K562 treated with DMSO at 1 percent for 4 hours (cell line): ENCODE measurements around the gene ZNF784. TPM values are rescaled to one million over a fixed set of nuclear protein-coding genes. Genes with fewer than 3 reads are reported as not detected.

ENCODE experiments used
- total RNA-seq: library from RNA; unstranded; fragments of 300-600 nt; gene quantifications from 2 replicates; pipeline ENCODE4 v1.2.3, GENCODE V29; 2022; ENCODE audit not compliant: insufficient read depth

Gene ZNF784, protein sequence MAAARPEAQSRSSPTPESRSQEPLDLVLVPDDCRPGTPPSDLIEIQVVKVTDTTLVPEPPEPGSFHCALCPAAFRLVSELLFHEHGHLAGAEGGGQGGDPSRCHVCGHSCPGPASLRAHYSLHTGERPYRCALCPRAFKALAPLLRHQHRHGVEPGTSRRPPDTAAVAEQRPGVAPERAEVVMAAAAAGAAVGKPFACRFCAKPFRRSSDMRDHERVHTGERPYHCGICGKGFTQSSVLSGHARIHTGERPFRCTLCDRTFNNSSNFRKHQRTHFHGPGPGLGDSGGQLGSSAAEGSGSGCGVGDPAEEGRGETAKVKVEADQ
- total RNA-seq, result 5.5 and 6.5 TPM in 2 replicates

DNA sequence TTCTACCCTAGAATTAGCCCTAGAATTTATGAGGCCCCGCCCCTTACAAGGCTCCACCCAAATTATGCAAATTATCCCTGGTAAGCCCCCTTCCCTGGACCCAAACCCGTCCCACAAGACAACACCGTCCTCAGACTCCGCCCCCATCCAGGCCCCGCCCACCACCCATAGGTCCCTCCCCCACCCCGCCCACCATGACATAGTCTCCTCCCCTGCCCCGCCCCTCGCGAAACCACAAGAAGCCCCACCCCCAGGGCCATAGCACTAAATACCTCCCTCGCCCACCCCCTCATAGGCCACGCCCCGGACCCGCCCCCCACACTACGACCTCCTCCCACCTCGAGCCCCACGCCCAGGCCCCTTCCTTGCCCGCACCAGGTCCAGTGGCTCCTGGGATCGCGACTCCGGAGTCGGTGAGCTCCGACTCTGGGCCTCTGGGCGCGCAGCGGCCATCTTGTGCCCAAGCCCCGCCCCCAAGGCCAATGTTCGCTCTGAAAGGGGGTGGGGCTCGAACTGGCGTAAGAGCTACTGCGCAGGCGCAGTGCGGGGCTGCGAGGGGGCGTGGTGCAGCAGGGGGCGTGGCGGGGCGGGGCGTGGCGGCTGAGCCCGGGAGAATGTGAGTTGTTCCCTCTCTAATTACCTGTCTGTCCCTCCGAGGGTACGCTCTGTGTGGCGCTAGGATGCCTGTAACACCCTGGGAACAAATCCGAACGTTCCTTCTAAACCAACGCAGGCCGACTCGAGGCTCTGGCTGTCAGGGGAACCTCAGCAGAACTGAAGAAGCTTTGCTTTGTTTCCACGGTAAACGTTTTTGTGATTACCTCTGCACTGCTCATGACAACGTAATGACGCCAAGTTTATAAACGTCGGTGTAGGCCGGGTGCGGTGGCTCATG is at the start of gene ZNF784:
Gene ZNF784, minus strand, starts transcription at position 458 of the 895 bp plus-strand sequence. Its CDS starts 5 bp downstream, at position 453.

DNA sequence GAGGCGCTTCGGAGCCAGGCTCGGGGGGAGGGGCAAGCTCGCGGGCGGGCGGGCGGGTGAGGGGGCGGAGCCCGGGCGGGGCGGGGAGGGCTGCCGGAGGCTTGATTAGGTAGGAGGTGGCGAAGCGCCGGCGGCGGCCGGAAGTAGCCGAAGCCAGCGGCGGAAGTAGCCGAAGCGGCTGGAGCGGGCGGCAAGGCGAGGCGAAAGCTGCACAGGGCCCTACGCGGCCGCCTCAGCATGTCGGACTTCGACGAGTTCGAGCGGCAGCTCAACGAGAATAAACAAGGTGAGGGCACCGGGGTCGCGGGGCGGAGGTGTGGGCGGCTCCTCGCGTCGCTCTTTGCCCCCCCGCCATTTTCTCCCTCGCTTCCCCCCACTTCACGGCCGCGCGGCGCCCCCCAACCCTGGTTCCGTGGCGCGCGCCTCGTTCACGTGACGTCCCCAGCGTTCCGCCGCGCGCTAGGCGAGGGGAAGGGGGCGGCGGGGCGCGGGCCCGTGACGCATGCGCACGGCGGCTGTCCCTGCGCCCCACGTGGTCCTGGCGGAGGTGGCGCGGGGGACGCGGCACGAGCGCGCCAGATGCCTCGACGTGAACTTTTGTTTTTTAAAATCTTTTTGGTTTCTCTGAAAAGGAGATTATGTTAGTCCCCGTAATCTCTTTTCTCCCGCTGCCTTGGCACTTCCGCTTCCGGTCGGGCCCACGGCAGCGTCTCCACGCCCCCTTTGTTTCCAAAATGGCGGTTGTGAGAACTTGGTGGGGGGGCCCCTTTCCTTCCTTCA is 30.7 kb upstream of the ZNF784 start, which contains the start of gene U2AF2:
Gene U2AF2, plus strand, starts transcription at position 168 of the 780 bp plus-strand sequence. Its CDS starts 70 bp downstream, at position 238.

DNA sequence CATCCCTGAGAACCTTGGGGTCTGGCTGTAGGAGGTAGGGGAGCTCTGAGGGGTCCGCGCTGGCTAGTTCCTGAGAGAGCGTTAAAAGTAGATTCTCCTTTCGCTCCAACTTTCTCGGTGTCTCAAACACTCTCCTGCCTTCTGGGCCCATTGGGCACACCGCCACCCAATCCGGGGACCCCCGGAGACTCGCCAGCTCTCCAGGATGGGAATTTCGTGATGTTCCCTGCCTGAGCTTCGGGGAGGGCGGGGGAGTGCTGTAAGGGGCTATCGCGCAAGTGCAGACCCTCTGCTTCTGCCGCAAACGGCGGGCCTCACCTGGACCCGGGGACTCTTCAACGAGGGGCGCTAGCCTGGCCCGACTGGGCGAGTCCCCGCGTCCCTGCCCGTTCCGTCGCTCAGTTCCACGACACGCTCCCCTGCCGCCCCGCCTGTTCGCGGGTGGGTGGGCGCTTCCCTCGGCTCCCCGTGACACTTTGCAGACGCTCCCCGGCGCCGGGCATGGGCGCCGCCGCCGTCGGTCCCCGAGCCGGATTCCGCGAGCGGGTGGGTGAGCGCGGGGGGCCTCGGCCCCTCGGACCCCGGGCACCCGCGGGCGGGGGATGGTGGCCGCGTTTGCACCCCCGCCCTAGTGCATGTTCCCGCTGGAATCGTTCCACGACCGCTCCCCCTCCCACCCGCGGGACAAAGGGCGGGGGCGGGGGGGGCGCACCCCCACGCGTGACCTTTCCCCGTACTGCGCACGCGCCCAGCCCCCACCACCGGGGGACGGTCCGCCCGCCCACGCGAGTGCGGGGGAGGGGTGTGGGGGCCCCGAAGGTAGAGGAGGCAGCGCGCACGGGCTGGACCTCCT is 23.6 kb upstream of the ZNF784 start, which contains the start of gene CCDC106:
Gene CCDC106, plus strand, starts transcription at position 481 of the 853 bp plus-strand sequence. CDS start 835 bp downstream, outside the sequence.

DNA sequence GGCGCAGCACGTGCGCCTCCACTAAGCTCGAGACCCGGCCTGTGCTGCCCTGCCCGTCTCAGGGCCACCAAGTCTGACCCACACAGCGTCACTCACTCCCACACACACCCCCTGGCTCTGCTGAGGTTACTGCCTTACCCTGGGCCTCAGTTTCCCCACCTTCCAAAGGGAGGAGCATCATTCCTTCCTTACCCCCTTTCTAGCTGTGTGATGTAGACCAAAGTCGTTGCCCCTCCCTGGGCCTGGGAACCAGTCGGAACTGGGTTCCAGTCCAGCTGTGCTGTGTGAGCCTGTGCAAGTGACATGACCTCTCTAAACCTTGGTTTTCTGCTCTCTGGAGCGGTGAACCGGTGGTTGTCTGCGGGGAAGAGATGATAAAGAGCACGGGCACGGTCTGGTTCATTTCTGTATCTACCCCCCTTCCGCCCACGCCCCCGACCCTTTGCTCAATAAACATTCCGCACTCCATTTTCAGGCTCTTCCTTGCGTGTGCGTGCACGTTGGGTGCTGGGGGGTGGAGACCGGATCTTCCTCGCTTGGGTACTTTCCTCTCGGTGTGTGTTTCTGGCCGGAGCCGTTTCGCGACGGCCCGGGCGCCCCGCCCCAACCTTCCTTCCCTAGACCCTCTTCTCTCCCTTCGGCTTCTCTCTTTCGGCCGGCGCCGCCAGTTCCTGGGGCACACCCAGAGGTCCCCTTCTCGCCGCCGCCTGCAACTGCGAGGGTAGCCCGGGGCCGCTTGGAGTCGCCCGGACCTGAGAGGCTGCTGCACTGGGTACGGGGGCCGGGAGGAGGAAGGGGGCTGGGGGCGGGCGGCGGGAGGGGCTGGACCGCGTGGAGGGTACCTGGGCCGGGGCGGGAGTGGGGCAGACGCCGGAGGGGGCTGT is 18.9 kb upstream of the ZNF784 start, which contains the start of gene ZNF581:
Gene ZNF581, plus strand, starts transcription at position 647 of the 884 bp plus-strand sequence. CDS start 923 bp downstream, outside the sequence.

DNA sequence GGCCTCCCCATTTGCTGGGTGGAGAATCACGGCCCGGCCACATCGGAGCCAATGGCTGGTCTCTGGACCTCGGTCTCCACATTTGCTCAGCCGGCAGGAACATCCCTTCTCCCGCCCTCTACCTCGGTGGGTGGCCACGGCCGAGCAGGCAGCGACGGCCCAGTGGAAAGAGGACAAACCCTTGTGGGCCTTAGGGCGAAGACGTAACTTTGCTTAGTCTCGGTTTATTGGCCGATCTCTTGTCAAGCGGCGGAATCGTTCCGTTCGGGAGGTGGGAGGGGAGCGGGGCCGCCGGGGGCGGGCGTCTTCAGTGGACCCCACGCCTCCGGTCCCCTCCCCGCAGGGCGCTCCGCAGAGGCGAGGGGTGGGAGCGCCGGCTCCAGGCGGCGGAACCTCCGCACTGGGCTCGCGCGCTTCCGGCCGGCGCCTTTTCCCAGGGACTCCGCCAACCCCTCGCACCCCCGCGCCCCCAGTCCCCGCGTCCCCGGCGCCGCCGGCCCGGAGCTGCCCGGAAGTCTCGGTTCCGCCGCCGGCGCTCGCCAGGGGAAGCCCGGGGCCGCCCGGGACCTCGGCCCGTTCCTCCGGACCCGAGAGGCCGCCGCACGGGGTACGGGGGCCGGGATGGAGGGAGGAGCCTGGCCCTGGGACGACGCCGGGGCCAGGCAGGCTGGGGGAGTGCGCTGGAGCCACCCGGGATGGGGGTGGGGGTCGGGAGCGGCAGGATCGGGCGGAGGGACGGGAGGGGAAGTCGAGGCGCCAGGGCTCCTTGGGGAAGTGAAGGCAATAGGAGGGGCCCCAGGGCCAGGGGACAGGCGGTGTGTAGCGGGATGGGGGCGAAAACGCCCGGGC is 16.4 kb upstream of the ZNF784 start, which contains the start of gene ZNF580:
Gene ZNF580, plus strand, starts transcription at position 426 of the 849 bp plus-strand sequence. CDS start 1,507 bp downstream, outside the sequence.

DNA sequence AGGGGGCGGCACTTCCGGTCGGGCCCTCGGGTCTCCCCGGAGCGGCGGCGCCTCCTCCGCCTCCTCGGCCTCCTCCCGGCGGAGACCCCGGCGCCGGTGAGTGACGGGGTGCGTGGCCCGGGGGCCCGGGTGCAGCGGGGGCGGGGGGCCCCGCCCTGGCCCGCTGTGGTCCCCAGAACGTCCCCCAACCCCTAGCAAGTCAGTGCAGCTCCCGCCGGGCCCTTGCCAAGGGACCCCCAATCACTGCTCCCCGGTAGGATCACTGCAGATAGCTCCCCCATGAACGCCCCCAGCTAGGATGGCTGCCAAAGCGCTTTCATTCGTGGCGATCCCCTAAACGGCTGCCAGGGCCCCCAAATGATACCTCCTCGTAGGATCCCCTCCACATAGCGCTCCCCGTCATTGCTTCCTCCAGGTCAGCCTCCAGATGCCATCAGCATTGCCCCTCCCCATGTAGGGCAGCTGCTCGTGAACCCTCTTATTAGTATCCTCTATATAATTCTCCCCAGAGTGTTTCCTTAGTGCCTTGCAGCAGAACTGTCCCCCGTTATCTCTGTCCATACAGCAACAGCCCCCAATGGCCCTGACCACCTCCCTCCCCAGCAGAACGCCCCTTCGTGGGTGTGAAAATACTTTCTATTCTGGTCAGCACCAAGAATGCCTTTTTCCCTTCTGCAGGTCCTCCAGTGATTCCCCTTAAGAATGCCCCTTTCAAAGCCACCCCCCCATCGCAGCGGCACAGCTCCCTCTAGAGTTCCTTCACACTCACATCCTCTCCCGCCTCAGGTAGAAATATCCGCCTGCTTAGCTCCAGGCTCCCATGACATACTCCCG is 18.5 kb downstream of the ZNF784 start, which contains the start of gene ZNF865:
Gene ZNF865, plus strand, starts transcription at position 11 of the 834 bp plus-strand sequence. CDS start 7,972 bp downstream, outside the sequence.

DNA sequence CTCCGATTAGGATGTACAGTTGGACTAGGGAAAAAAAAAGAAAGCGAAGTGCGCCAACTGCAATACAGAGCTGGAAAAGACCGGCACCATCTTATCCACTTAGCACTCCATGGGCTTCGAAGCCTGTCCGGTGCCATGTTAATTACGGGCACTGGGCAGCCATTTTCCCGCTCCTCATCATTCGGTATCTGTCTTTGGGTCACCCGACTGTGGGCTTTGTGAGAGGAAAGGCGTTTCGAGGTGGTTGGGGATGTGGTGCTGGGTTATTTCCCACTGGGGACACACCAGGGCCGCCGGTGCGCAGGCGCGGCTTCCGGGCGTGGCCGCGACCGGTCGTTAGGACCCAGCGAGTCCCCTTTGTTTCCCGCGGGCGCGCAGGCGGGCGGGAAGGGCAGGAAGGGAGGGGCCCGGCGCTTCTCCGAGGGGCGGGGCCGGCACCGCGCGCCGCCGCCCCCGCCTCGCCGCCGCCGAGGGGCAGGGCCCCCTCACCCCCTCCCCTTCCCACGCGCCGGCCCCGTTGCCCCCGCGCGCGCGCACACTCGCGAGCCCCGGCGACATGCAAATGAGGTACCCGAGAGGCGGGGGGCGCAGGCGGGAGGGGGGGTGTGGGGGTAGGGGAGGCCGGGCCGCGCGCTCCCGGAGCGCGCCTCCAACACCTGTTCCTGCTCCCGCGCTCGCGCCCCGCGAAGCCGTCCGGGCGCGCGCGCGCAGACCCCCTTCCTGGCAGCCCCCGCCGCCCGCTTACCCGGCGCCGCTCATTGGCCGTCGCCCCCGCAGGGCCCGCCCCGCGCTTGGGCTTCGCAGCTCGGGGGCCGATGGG is 24.3 kb downstream of the ZNF784 start, which contains the start of gene ZNF524:
Gene ZNF524, plus strand, starts transcription at position 447 of the 820 bp plus-strand sequence. CDS start 1,825 bp downstream, outside the sequence.

DNA sequence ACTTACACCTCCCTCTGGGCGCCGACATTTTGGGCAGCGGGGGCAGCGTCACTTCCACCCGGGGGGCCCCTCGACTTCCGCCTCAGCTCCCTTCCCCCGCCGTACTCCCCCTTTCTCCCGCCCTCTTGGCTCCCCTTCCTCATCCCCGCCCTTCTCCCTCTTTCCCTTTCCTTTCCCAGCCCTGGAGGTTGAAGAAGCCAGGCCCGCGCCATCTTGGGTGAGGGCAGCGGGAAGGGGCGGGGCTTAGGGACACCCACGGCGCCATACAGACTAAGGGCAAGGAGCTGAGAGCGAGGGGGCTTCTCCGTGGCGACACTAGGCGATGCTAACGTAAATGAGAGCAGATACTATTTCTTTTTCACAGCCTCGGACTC is 24.9 kb downstream of the ZNF784 start, which contains the start of gene FIZ1:
Gene FIZ1, minus strand, starts transcription at position 50 of the 374 bp plus-strand sequence. CDS start 1,652 bp downstream, outside the sequence.

DNA sequence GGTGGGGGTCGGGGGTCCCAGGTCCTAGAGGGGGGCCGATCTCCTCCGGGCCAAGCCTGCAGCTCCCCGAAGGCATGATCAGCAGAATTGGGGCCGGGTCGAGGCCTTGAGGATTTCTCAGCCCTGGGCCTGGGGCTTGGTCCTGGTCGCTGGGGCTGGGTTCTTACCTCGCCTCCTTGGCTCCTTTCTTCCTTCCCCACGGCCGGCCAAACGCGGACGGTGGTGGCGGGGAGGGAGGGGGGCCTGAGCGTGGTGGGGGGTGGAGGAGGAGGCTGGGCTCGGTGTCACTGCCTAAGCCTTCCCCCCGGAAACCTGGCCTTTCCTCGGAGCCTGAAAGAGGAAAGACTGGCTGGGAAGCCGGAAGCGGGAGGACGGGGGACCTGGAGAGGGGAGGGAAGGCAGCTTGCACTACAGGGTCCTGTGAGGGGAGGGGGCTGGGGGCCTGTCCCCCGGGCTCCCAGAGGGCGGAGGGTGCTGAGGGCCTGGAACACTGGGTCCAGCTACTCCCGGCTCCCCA is 43.7 kb downstream of the ZNF784 start, which contains the start of gene ZNF579:
Gene ZNF579, minus strand, starts transcription at position 221 of the 517 bp plus-strand sequence. CDS start 1,209 bp downstream, outside the sequence.

Other genes with a start within 250 kb of the ZNF784 start
- not detected in 2 replicates for gene TMEM190, start 247.7 kb downstream of the ZNF784 start, total RNA-seq
- gene TMEM238, start 240.3 kb downstream of the ZNF784 start, total RNA-seq, result 6.7 and 8.7 TPM in 2 replicates
- 3,550 and 3,674 TPM in 2 replicates for gene RPL28, start 238.6 kb downstream of the ZNF784 start, total RNA-seq
- 377 and 436 TPM in 2 replicates for gene UBE2S, start 216.8 kb downstream of the ZNF784 start, total RNA-seq
- not detected in 2 replicates for gene SHISA7, start 181.3 kb downstream of the ZNF784 start, total RNA-seq
- gene ISOC2, start 162.9 kb downstream of the ZNF784 start, total RNA-seq, result 94.9 and 118 TPM in 2 replicates
- gene C19orf85, start 159.8 kb downstream of the ZNF784 start, total RNA-seq, result not detected in 2 replicates
- gene ZNF628, start 147.9 kb downstream of the ZNF784 start, total RNA-seq, result 10.4 and 18.8 TPM in 2 replicates
- 37.1 and 38.8 TPM in 2 replicates for gene NAT14, start 139.4 kb downstream of the ZNF784 start, total RNA-seq
- 0.25 TPM in 1 of 2 replicates, not detected in the other for gene SSC5D, start 136.1 kb downstream of the ZNF784 start, total RNA-seq
- gene SBK2, start 87.4 kb downstream of the ZNF784 start, total RNA-seq, result not detected in 2 replicates
- not detected in 2 replicates for gene SBK3, start 79.0 kb downstream of the ZNF784 start, total RNA-seq
- gene ZNF579, start 43.7 kb downstream of the ZNF784 start, total RNA-seq, result 12.2 and 14.3 TPM in 2 replicates
- 13.4 and 17.2 TPM in 2 replicates for gene FIZ1, start 25.0 kb downstream of the ZNF784 start, total RNA-seq
- gene ZNF524, start 24.3 kb downstream of the ZNF784 start, total RNA-seq, result 34.2 and 37.8 TPM in 2 replicates
- 28.3 and 33.7 TPM in 2 replicates for gene ZNF865, start 18.9 kb downstream of the ZNF784 start, total RNA-seq
- gene ZNF580, start 16.4 kb upstream of the ZNF784 start, total RNA-seq, result 52.4 and 60.5 TPM in 2 replicates
- gene ZNF581, start 19.1 kb upstream of the ZNF784 start, total RNA-seq, result 57.6 and 69.0 TPM in 2 replicates
- gene CCDC106, start 23.6 kb upstream of the ZNF784 start, total RNA-seq, result 30.7 and 33.6 TPM in 2 replicates
- gene U2AF2, start 30.5 kb upstream of the ZNF784 start, total RNA-seq, result 167 and 168 TPM in 2 replicates
- 100 and 102 TPM in 2 replicates for gene EPN1, start 50.7 kb upstream of the ZNF784 start, total RNA-seq
- gene NLRP9, start 113.8 kb upstream of the ZNF784 start, total RNA-seq, result not detected in 2 replicates
- gene RFPL4A, start 134.5 kb upstream of the ZNF784 start, total RNA-seq, result 1.7 and 2.4 TPM in 2 replicates
- gene RFPL4AL1, start 144.6 kb upstream of the ZNF784 start, total RNA-seq, result not detected in 2 replicates
- 0.33 and 0.83 TPM in 2 replicates for gene NLRP11, start 207.4 kb upstream of the ZNF784 start, total RNA-seq
- gene NLRP4, start 212.0 kb upstream of the ZNF784 start, total RNA-seq, result 0.59 and 1.3 TPM in 2 replicates